Neural cell (in vitro differentiated cells): ENCODE data around the gene PEX11B.

Source experiments
- CTCF ChIP-seq: fragments of 450-650 bp; IDR thresholded peaks from 2 replicates; pipeline ENCODE4 v1.5.1; 2014; ENCODE audit warnings: antibody characterized with exemption, mild to moderate bottlenecking, moderate library complexity; ENCODE audit not compliant: poor library complexity, severe bottlenecking
- EP300 ChIP-seq: fragments of 450-650 bp; conservative IDR thresholded peaks from 2 replicates; pipeline ENCODE4 v1.6.1; 2014; ENCODE audit warnings: antibody characterized with exemption, mild to moderate bottlenecking, moderate library complexity; ENCODE audit not compliant: poor library complexity, severe bottlenecking
- EZH2 ChIP-seq: fragments of 200-600, 300-800 bp; shearing (Covaris generic), sonication (generic); IDR thresholded peaks from 2 replicates; pipeline ENCODE4 v1.6.1; 2014; ENCODE audit warnings: antibody characterized with exemption, low read length, borderline replicate concordance, mild to moderate bottlenecking; ENCODE audit not compliant: insufficient read depth, poor library complexity, severe bottlenecking
- MXI1 ChIP-seq: fragments of 450-650 bp; conservative IDR thresholded peaks from 2 replicates; pipeline ENCODE4 v1.6.1; 2014; ENCODE audit warnings: antibody characterized with exemption, mild to moderate bottlenecking; ENCODE audit not compliant: poor library complexity, severe bottlenecking
- POLR2AphosphoS5 ChIP-seq: IDR thresholded peaks from 2 replicates; pipeline ENCODE4 v1.6.1; 2012
- RAD21 ChIP-seq: fragments of 450-650 bp; conservative IDR thresholded peaks from 2 replicates; pipeline ENCODE4 v1.6.1; 2014; ENCODE audit warnings: antibody characterized with exemption, mild to moderate bottlenecking, moderate library complexity
- SMC3 ChIP-seq: fragments of 450-650 bp; conservative IDR thresholded peaks from 2 replicates; pipeline ENCODE4 v1.6.1; 2014; ENCODE audit warnings: antibody characterized with exemption, mild to moderate bottlenecking, moderate library complexity; ENCODE audit not compliant: poor library complexity
- TAF1 ChIP-seq: IDR thresholded peaks from 2 replicates; pipeline ENCODE4 v1.6.1; 2012; ENCODE audit warnings: low read depth

- TF ChIP-seq EP300 (no peak), CTCF (no peak), SMC3 (no peak), TAF1 (no peak), RAD21 (no peak), MXI1 (no peak), EZH2 (no peak), POLR2AphosphoS5 (no peak)
These were observed 34.4 kb upstream of the PEX11B start for GRCh38 chr1:145952903-145953302.
